Stimulated activated CD4-positive, alpha-beta T cell treated with anti-CD3 and anti-CD28 coated beads, Interleukin-12 subunit alpha, Interleukin-12 subunit beta, amount 100 ng/mL, for 4 hours (primary cell): Measurements from ENCODE around the gene SMARCC1.

Source experiments
- DNase-seq: peaks from one replicate; pipeline ENCODE4 v3.0.0-alpha.2; 2020

Gene SMARCC1

GRCh38 chr3:47581422-47581821 is 200.3 kb downstream of the SMARCC1 start:
- DNase-seq, result no peak

- no peak for DNase-seq
Observed at GRCh38 chr3:47580481-47580880, 201.2 kb downstream of the SMARCC1 start.

GRCh38 chr3:47579875-47580274 is 201.8 kb downstream of the SMARCC1 start:
- no peak for DNase-seq

GRCh38 chr3:47578691-47579632 is 202.7 kb downstream of the SMARCC1 start, which contains the start of gene CSPG5:
Gene CSPG5 (minus strand): TSS chr3:47578865. CDS start chr3:47578693, 172 bp downstream.
- peak; percentile 36 for DNase-seq

GRCh38 chr3:47578119-47578632 is 203.5 kb downstream of the SMARCC1 start:
- DNase-seq, result peak; percentile 27

GRCh38 chr3:47577583-47578118 is 204.0 kb downstream of the SMARCC1 start:
- no peak for DNase-seq

GRCh38 chr3:47573190-47574172 is 208.2 kb downstream of the SMARCC1 start:
- DNase-seq, result no peak

GRCh38 chr3:47571391-47572175 is 210.1 kb downstream of the SMARCC1 start:
- DNase-seq, result no peak

- no peak for DNase-seq
Observed at GRCh38 chr3:47568901-47569300, 212.8 kb downstream of the SMARCC1 start.

- no peak for DNase-seq
Observed at GRCh38 chr3:47567149-47567548, 214.5 kb downstream of the SMARCC1 start.

GRCh38 chr3:47566667-47567066 is 215.0 kb downstream of the SMARCC1 start:
- no peak for DNase-seq

GRCh38 chr3:47565734-47566550 is 215.8 kb downstream of the SMARCC1 start:
- no peak for DNase-seq

GRCh38 chr3:47556351-47556750 is 225.3 kb downstream of the SMARCC1 start:
- DNase-seq, result no peak

GRCh38 chr3:47554335-47554734 is 227.4 kb downstream of the SMARCC1 start:
- DNase-seq, result no peak

GRCh38 chr3:47553407-47553806 is 228.3 kb downstream of the SMARCC1 start:
- no peak for DNase-seq

GRCh38 chr3:47542471-47543173 is 239.1 kb downstream of the SMARCC1 start:
- DNase-seq, result no peak

GRCh38 chr3:47541583-47542108 is 240.0 kb downstream of the SMARCC1 start:
- DNase-seq, result no peak

- DNase-seq, result no peak
Observed at GRCh38 chr3:47540281-47540680, 241.4 kb downstream of the SMARCC1 start.

- no peak for DNase-seq
Observed at GRCh38 chr3:47536967-47537366, 244.7 kb downstream of the SMARCC1 start.
